HG02759 (cell line): Measurements from ENCODE around the gene ZNFX1.
"Not testable (repeated sequence)": the region's sequence is repeated elsewhere in the genome, so short reads cannot be mapped to it uniquely, and the experiment has no call there.

Experiments used
- ATAC-seq: cut with Tn5 transposase; IDR thresholded peaks from one replicate; pipeline ENCODE4 v1.9.1; 2021; ENCODE audit warnings: mild to moderate bottlenecking, moderate library complexity; ENCODE audit not compliant: unreplicated experiment

The ZNFX1 gene

GRCh38 chr20:49216991-49217578, 60.8 kb downstream of the ZNFX1 start:
- ATAC-seq = no peak

DNA sequence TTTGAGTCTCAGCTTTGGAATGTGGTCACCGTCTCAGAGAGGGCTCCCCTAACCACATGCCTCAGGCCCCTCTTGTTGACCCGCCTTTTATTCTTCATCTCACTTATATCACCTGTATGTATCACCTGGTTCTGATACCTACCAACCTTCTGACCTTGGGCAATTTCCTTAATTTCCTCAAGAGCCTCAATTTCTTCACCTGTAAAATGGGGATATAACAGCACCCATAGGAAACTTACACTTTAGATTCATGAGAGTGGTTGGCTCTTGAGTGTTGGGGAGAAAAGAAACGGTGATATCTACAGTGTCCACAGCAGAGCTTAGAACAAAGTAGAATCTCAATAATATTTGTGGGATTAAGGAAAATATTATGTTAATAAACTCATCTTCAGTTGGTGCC, 62.6 kb downstream of the ZNFX1 start:
- ATAC-seq = no peak

- no peak for ATAC-seq
Measured at GRCh38 chr20:49214571-49214970, 63.3 kb downstream of the ZNFX1 start.

GRCh38 chr20:49210757-49211110, 67.1 kb downstream of the ZNFX1 start:
- ATAC-seq = no peak

- ATAC-seq = no peak
Measured at GRCh38 chr20:49210101-49210756, 67.6 kb downstream of the ZNFX1 start.

DNA sequence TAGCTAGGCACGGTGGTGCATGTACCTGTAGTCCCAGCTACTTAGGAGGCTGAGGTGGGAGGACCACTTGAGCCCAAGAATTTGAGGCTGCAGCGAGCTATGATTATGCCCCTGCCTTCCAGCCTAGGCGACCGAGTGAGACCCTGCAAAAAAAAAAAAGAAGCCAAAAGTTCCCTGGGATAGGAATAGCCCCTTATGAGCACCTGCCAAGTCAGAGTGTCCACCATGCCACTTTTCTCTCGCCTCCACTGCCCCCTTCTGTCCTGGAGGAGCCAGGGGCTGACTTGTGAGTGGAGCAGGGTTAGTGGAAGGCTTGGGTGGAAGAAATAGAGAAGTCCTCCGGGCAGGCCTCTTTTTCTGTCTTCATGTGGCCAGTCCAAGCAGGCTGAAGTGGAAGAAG, 70.8 kb downstream of the ZNFX1 start:
- no peak for ATAC-seq

GRCh38 chr20:49203746-49204145, 74.1 kb downstream of the ZNFX1 start:
- no peak for ATAC-seq

DNA sequence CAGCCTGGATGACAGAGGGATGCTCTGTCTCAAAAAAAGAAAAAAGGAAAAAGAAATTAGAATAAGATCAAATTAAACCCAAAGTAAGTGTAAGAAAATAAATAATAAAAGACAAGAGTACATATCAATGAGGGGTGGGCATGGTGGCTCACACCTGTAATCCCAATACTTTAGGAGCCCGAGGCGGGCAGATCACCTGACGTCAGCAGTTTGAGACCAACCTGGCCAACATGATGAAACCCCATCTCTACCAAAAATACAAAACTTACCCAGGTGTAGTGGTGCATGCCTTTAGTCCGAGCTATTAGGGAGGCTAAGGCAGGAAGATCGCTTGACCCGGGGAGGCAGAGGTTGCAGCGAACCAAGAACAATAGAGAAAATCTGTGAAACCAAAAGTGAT, 74.8 kb downstream of the ZNFX1 start:
- ATAC-seq = no peak

DNA sequence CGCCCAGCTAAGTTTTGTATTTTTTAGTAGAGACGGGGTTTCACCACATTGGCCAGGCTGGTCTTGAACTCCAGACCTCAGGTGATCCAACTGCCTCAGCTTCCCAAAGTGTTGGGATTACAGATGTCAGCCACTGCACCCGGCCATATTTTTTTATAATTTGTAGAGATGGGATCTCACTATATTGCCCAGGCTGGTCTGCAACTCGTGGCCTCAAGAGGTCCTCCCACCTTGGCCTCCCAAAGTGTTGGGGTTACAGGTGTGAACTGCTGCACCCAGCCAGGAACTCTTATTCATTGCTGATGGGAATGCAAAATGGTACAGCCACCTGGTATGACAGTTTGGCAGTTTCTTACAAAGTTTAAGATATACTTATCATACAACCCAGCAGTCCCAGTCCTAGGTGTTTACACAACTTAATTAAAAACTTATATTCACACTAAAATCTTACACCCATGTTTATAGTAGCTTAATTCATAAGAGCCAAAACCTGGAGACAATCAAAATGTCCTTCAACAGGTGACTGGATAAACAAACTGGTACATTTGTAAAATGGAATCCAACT, 78.0 kb downstream of the ZNFX1 start:
- ATAC-seq = no peak

DNA sequence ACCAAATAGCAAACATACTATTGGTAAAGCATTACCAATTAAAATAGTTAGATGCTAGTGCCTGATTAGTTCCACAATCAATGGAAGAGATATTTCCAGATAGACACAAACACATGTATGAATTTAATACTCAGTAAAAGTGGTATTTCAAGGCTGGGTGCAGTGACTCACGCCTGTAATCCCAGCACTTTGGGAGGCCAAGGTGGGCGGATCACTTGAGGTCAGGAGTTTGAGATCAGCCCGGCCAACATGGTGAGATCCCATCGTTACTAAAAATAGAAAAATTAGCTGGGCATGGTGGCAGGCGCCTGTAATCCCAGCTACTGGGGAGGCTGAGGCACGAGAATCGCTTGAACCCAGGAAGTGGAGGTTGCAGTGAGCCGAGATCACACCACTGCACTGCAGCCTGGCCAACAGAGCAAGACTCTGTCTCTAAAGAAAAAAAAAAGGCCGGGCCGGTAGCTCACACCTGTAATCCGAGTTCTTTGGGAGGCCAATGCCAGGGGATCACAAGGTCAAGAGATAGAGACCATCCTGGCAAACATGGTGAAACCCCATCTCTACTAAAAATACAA, 84.8 kb downstream of the ZNFX1 start:
- ATAC-seq = not testable (repeated sequence)
